Measurements from ENCODE around the gene SDHAF1.

The SDHAF1 gene

GRCh38 chr19:35986664-35987570 lies 8.1 kb upstream of the SDHAF1 start:
- DNase-seq (ENCODE audit: low read depth in 3 of 3, low spot score in 1 of 3) = no peak

GRCh38 chr19:35987571-35987896 lies 7.5 kb upstream of the SDHAF1 start:
- DNase-seq (ENCODE audit: low read depth in 3 of 3, low spot score in 1 of 3) = no peak

GRCh38 chr19:35988824-35989223 lies 6.2 kb upstream of the SDHAF1 start:
- DNase-seq (ENCODE audit: low read depth in 3 of 3, low spot score in 1 of 3) = no peak

DNA sequence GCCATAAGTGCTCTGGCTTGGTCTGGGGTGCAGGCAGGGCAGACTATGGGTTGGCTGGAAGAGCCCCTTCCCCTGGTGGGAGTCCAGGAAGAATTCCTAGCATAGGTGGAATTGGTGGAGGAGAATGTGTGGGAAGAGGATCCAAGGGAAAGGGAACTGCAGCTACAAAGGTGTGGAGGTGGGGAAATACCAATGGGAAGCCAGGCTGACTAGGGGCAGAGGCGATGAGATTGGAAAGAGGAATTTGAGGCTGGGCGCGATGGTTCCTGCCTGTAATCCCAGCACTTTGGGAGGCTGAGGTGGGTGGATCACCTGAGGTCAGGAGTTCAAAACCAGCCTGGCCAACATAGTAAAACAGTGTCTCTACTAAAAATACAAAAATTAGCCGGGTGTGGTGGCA lies 4.8 kb upstream of the SDHAF1 start:
- DNase-seq (ENCODE audit: low read depth in 3 of 3, low spot score in 1 of 3) = no peak

DNA sequence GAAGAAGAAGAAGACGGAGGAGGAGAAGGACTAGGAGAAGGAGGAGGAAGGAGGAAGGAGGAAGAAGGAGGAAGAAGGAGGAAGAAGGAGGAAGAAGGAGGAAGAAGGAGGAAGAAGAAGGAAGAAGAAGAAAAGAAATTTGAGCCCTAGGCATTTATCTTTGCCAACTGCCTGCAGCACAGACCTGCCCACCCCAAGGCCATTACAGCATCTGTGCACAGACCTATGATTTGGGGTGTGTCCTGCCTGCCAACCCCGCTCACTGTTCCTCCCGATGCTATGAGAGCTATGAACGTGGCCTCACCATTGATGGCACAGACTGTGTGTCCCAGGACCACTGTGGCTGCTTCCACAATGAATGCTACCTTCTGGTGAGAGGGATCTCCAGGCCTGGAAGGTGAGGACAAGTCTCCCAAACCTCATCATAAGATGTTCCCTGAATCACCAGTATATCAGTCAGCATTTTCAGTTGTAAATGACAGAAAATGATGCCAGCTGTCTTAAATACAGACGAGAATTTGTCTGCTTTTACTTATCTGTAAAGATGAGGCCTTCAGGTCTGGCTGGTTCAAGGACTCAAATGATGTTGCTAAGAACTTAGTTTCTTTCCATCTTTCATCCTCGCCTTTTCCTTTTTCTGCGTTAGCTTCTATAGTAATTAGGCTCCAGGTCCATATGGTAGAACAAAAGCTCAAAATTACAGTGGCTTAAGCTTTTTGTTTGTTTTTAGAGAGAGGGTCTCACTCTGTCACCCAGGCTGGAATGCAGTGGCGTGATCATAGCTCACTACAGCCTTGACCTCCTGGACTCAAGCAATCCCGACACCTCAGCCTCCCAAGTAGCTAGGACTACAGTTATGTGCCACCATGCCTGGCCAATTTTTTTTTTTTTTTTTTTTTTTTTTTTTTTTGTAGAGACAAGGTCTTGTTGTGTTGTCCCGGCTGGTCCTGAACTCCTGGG lies 3.9 kb upstream of the SDHAF1 start:
- DNase-seq (ENCODE audit: low read depth in 3 of 3, low spot score in 1 of 3) = no peak

- DNase-seq (ENCODE audit: low read depth in 3 of 3, low spot score in 1 of 3) = no peak
Measured at GRCh38 chr19:35991731-35992450, 3.1 kb upstream of the SDHAF1 start.

DNA sequence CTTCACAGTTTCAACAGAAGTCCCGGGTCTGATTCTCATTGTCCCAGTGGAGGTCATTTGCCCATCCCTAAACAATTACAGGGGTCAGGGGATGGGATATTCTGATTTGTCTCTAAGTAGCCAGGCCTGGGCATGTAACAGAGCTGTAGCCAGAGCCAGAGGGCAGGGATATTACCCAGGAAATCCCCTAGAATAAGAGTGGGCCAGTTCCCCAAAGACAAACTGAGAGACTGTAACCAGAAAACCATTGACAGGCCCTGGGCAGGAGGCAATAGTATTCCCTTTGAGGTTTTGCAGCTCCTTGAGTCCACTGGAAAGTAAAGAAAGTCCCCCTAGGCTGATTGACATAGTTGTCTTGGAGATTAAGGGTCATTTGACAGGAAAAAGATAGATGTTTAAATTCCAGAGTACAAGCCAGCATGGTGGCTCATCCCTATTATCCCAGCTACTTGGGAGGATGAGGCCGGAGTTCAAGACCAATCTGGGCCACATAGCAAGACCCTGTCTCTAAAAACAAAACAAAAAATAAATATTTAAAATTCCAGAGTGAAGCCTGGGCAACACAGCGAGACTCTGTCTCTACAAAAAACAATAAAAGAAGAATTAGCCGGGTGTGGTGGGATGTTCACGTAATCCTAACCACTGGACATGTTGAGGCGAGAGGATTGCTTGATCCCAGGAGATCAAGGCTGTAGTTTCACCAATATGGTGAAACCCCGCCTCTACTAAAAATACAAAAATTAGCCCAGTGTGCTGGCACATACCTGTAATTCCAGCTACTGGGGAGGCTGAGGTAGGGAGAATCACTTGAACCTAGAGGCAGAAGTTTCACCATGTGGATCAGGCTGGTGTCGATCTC lies 1.9 kb upstream of the SDHAF1 start:
- no peak for DNase-seq (ENCODE audit: low read depth in 3 of 3, low spot score in 1 of 3)

DNA sequence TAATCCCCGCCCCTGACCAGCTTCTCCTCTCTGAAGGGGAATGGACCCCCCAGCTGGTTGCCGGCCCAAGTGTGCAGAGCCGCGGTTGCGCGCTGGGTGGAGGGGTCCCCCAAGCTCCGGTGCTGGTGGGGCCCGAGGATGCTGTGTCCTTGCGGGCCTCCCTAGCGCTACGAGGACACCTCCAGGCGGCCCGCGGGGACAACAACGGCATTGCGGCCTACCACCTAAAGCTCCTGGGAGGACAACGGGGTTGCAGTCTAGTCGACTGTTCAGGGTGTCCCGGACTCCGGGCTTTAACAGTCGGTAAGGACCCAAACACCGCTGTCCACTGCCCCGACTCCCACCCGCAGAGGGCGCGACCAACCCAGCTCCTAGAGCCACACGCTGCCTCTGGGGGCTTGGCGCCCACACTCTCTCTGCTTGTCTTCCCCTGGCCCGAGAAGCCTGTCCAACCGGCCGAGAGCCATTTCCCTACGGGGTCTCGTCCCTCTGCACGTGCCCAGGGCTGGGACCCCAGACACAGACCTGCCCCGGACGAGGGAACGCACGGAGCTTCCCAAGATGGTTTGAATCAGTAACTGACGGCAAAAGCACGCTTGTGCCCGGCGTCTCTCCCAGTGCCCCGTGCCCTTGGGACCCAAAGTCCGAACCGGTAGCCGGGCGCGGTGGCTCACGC lies 927 bp upstream of the SDHAF1 start:
- no peak for DNase-seq (ENCODE audit: low read depth in 3 of 3, low spot score in 1 of 3)

- DNase-seq (ENCODE audit: low read depth in 3 of 3, low spot score in 1 of 3) = no peak
Measured at GRCh38 chr19:35996777-35997176, 1.8 kb downstream of the SDHAF1 start.

DNA sequence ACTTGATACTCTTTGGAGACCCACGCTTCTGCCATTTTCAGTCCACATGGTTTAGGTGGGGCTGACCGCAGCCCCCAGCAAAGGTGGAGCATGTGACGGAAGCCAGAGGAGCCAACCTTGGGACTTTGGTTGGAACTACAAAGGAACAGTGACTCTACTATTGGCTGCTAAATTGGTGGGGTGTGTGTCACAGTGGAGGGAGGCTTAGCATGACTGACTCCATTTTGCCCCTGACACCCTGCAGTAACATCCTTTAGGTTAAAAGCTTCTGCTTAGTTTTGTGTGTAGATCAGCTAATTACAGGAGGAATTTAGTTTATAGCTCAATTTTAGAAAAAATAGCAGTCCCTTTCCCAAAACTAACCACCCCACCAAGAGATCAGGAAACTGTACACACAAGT lies 6.6 kb downstream of the SDHAF1 start:
- DNase-seq (ENCODE audit: low read depth in 3 of 3, low spot score in 1 of 3) = no peak

GRCh38 chr19:36003284-36003683 lies 8.3 kb downstream of the SDHAF1 start:
- DNase-seq (ENCODE audit: low read depth in 3 of 3, low spot score in 1 of 3) = no peak

GRCh38 chr19:36006955-36007354 lies 12.0 kb downstream of the SDHAF1 start:
- no peak for DNase-seq (ENCODE audit: low read depth in 3 of 3, low spot score in 1 of 3)

- DNase-seq (ENCODE audit: low read depth in 3 of 3, low spot score in 1 of 3) = no peak
Measured at GRCh38 chr19:36008336-36008978, 13.5 kb downstream of the SDHAF1 start, which contains the start of gene SYNE4. Gene SYNE4 (minus strand): TSS chr19:36008813. CDS start chr19:36008681, 132 bp downstream.

- peak in 1 of 3 donors; percentile 40 for DNase-seq (ENCODE audit: low read depth in 3 of 3, low spot score in 1 of 3)
Measured at GRCh38 chr19:36009220-36009619, 14.2 kb downstream of the SDHAF1 start.

GRCh38 chr19:36009633-36010379 lies 14.8 kb downstream of the SDHAF1 start:
- DNase-seq (ENCODE audit: low read depth in 3 of 3, low spot score in 1 of 3) = no peak

GRCh38 chr19:36010402-36010801 lies 15.4 kb downstream of the SDHAF1 start:
- no peak for DNase-seq (ENCODE audit: low read depth in 3 of 3, low spot score in 1 of 3)

- DNase-seq (ENCODE audit: low read depth in 3 of 3, low spot score in 1 of 3) = no peak
Measured at GRCh38 chr19:36013280-36014011, 18.5 kb downstream of the SDHAF1 start.

Measured in stimulated activated CD4-positive, alpha-beta T cell treated with anti-CD3 and anti-CD28 coated beads, TNF-alpha, amount 100 ng/mL, for 1 hour (primary cell).